Heart right ventricle (tissue), 16 donors: Measurements from ENCODE around the gene TRPM3. TPM values are rescaled to one million over a fixed set of nuclear protein-coding genes. Genes with fewer than 3 reads are reported as not detected.

Source experiments
- ATAC-seq, 8 donors: fragments of 200-7000 bp; cut with Tn5 transposase; one replicate each; pipeline ENCODE4 v1.9.1; 2020; ENCODE audit warnings: mild to moderate bottlenecking in 8 of 8, moderate library complexity in 8 of 8, moderate number of reproducible peaks in 1 of 8
- DNase-seq, 2 donors: peaks; one replicate each; pipeline ENCODE4 v3.0.0-alpha.2; 2020
- H3K27ac ChIP-seq, 10 donors: fragments of 200-600 bp; sonication (generic) in 2 of 10; one replicate each; pipeline versions ENCODE4 v1.5.0 to v1.8.0; 2020 to 2022; ENCODE audit warnings: mild to moderate bottlenecking in 3 of 10
- H3K27me3 ChIP-seq, 7 donors: fragments of 200-600 bp; one replicate each; pipeline ENCODE4 v1.8.0; 2021 to 2022; ENCODE audit warnings: mild to moderate bottlenecking in 2 of 7
- H3K36me3 ChIP-seq, 9 donors: fragments of 200-600 bp; sonication (generic) in 1 of 9; one replicate each; pipeline versions ENCODE4 v1.5.0 to v1.8.0; 2020 to 2022; ENCODE audit warnings: mild to moderate bottlenecking in 2 of 9
- H3K4me1 ChIP-seq, 9 donors: fragments of 200-600 bp; sonication (generic) in 1 of 9; one replicate each; pipeline versions ENCODE4 v1.5.0 to v1.8.0; 2020 to 2022; ENCODE audit warnings: mild to moderate bottlenecking in 4 of 9
- H3K4me3 ChIP-seq, 10 donors: fragments of 200-600 bp; sonication (generic) in 2 of 10; one replicate each; pipeline versions ENCODE4 v1.5.0 to v1.8.0; 2020 to 2022; ENCODE audit warnings: mild to moderate bottlenecking in 7 of 10, moderate library complexity in 2 of 10
- H3K9me3 ChIP-seq, 11 donors: fragments of 200-600 bp in 10 of 11; sonication (generic) in 2 of 11; one replicate each; pipeline versions ENCODE4 v1.5.0 to v1.8.0; 2013 to 2022; ENCODE audit warnings: mild to moderate bottlenecking in 2 of 11, control low read depth in 1 of 11, moderate library complexity in 1 of 11
- CTCF ChIP-seq, 9 donors: fragments of 200-600 bp; sonication (generic) in 2 of 9; IDR thresholded peaks; one replicate each; pipeline versions ENCODE4 v1.5.0 to v1.8.0; 2021 to 2022; ENCODE audit warnings: antibody characterized with exemption in 9 of 9, mild to moderate bottlenecking in 5 of 9, moderate library complexity in 1 of 9
- WGBS, 2 donors: extraction: QIAGEN DNeasy Blood & Tissue Kit; methylation state at CpG; one replicate each; pipeline ENCODE4 v1.1.7; 2013; ENCODE audit warnings: inconsistent platforms in 1 of 2; 5-methylcytosine and 5-hydroxymethylcytosine counted together
- intact Hi-C, 10 donors: fragments of 100-400 bp; cut with DNase I; formaldehyde crosslinking; loops; one replicate each; pipeline versions ENCODE4 v1.11.1 to v1.14.2; 2022
- polyA plus RNA-seq, 2 donors: library from polyadenylated mRNA; stranded (reverse); fragments of 200-250 nt; gene quantifications; one replicate each; pipeline ENCODE4 v1.2.3, GENCODE V29; 2013
- total RNA-seq, 10 donors: library from RNA; stranded (reverse); fragmentation: NEBNext Ultra II Directional in 3 of 10; extraction: Animal tissue kit (Norgen Biotek cat#: 25700) in 3 of 10; gene quantifications; one replicate each; pipeline versions ENCODE4 v1.2.1 to v1.2.4, GENCODE V29; 2021 to 2023
- donor health status: Arrhythmogenic right ventricular cardiomyopathy.
- donor health status: ischemic (EF 13 %, LVEDD 7.1; RV severe dilation, severe dysfunction).
- donor health status: healthy with polysubstance abuse.
- donor health status: DM: no; HTN: yes; CAD: no.
- donor health status: DM: no; HTN: no; CAD: no.
- donor health status: ischemic (EF 25% LVEDD 6.9; RV normal size, moderate dysfunction).
- donor health status: ischemic (EF 25% LVEDD 5.7; RV mildly dilated, moderate dysfunction).
- donor health status: healthy.
- donor health status: DM: yes; HTN: yes; CAD: no.
- donor health status: Ischemic cardiomyopathy.
- donor health status: ischemic (EF 35%, LVEDD 5.7; RV mildly dilated, moderate dysfunction).
- donor health status: nonischemic (EF 11% LVEDD 7.7; RV severe dilation, severe dysfunction).
- donor health status: DM: yes; HTN: yes; CAD: no.
- donor health status: PGD.
- donor health status: ischemic (EF 29% LVEDD 5.4; RV normal size, mild dysfunction).
- donor health status: nonischemic (EF 23%, LVEDD 6.1; RV moderate dilation, normal function).

Gene TRPM3
- total and polyA plus RNA-seq, 12 donors = 0.05 to 1.3 (median 0.16) TPM; not detected in 1

GRCh38 chr9:70932097-70932496 lies 189.3 kb downstream of the TRPM3 start:
- H3K27ac ChIP-seq = no peak overlapping the region
- H3K4me3 ChIP-seq = no peak overlapping the region
- intact Hi-C loops = loop anchor here in 1 of 10 donors (5.0 kb wide), 1 partner anchor 315 kb away; no protein-coding TSS in a partner anchor
- no peaks in the 10 kb centered on the region for H3K4me1 ChIP-seq
- ATAC-seq (no peak), DNase-seq (no peak)
- H3K36me3 ChIP-seq = no peaks in the 10 kb centered on the region
- no peak for TF ChIP-seq CTCF (IDR thresholded peaks at IDR 0.05)
- WGBS, 2 donors = 84 to 85% methylated on average over 1 of the region's 1 CpG
- no peaks in the 10 kb centered on the region for H3K9me3 ChIP-seq
- no peaks in the 10 kb centered on the region for H3K27me3 ChIP-seq

GRCh38 chr9:70927530-70927929 lies 193.9 kb downstream of the TRPM3 start:
- intact Hi-C loops = loop anchor here in 5 of 10 donors (2.0 to 10.0 kb wide), 6 partner anchors 75 to 327 kb away; no protein-coding TSS in a partner anchor
- TF ChIP-seq CTCF (IDR thresholded peaks at IDR 0.05) = no peak
- Histone ChIP-seq H3K27ac (no peak overlapping the region), H3K9me3 (no peaks in the 10 kb centered on the region), H3K36me3 (no peaks in the 10 kb centered on the region), H3K27me3 (no peaks in the 10 kb centered on the region), H3K4me1 (peaks cover 0 to 4% (median 0%) of the 10 kb centered on the region in 9 donors), H3K4me3 (no peak overlapping the region)
- 86 to 98% methylated on average over 2 of the region's 2 CpGs for WGBS, 2 donors
- DNase-seq = no peak
- no peak for ATAC-seq

GRCh38 chr9:70924895-70925547 lies 196.4 kb downstream of the TRPM3 start:
- Histone ChIP-seq H3K27me3 (no peaks in the 10 kb centered on the region), H3K36me3 (no peaks in the 10 kb centered on the region), H3K27ac (no peak overlapping the region), H3K9me3 (no peaks in the 10 kb centered on the region), H3K4me1 (peaks cover 0 to 4% (median 0%) of the 10 kb centered on the region in 9 donors), H3K4me3 (peak overlapping the region in 4 of 10 donors; percentile 8 to 37 (median 28))
- WGBS, 2 donors = 9% methylated on average over 9 of the region's 9 CpGs
- ATAC-seq (peak; percentile 74 to 96 (median 83)), DNase-seq (peak in 1 of 2 donors; percentile 29)
- peak; percentile 40 to 84 (median 70) for TF ChIP-seq CTCF (IDR thresholded peaks at IDR 0.05)
- intact Hi-C loops = loop anchor here in 6 of 10 donors (2.0 to 10.0 kb wide), 6 partner anchors 77 to 330 kb away; no protein-coding TSS in a partner anchor

DNA sequence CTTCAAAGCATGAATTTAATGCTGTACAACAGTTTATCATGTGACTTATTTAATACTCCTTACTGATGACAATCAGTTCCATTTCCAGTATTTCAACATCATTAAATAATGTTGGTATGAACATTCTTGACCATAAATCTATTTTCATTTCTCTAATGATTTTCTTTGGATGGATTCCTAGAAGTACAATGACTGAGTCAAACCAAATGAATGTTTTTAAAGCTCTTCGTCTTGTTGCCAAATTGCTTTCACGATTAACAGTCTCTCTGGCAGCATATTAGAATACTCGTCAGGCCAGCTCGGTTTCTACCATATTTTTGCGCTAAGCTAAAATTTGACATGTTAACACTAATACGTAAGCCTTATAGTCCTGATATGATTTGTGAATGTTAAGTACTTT lies 197.0 kb downstream of the TRPM3 start:
- intact Hi-C loops = loop anchor here in 5 of 10 donors (2.0 to 10.0 kb wide), 3 partner anchors 280 to 330 kb away; no protein-coding TSS in a partner anchor
- TF ChIP-seq CTCF (IDR thresholded peaks at IDR 0.05) = no peak
- Histone ChIP-seq H3K4me3 (peak overlapping the region in 3 of 10 donors; percentile 8 to 37 (median 31)), H3K9me3 (no peaks in the 10 kb centered on the region), H3K36me3 (no peaks in the 10 kb centered on the region), H3K27ac (no peak overlapping the region), H3K27me3 (no peaks in the 10 kb centered on the region), H3K4me1 (peaks cover 0 to 4% (median 0%) of the 10 kb centered on the region in 9 donors)
- DNase-seq (no peak), ATAC-seq (peak in 2 of 8 donors; percentile 39 to 54)
- 57 to 68% methylated on average over 6 of the region's 6 CpGs for WGBS, 2 donors
